ENCODE measurements around the gene PROP1.
"Not testable (repeated sequence)": the region's sequence is repeated elsewhere in the genome, so short reads cannot be mapped to it uniquely, and the experiment has no call there.

DNA sequence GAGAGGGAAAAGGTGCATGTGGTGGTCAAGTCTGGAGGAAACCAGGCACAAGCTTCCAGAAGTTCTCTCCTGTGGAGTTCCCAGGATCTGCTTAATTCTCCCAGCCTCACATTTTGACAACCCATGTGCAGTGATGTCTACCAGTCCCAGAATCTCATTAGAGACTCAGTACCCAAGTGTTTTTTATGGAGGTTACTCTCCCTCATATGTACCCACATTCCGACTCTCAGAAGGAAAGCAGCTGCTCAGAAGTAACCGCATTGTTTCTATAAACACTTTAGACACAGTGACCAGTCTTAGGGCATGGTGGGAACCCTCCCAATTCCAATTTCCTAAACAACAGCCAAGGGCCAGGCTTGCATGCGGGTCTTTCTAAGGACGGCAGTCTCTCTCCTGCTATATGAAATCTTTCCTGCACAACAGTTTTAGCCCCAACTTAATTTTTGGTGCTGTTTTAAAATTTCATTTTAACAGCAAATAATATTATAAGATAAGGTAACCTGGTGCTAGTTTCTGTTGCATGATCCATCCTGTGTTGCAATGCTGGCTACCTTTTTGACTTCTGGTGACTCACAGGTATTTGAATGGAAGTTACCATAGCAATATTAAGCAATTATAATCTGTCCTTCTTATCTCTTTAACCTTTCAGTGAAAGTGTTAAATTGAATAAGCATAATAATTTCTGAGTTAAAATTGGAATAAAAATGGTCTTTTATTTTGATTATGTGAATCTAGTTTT, 15.9 kb upstream of the PROP1 start:
- TF ChIP-seq, protein P1, sequence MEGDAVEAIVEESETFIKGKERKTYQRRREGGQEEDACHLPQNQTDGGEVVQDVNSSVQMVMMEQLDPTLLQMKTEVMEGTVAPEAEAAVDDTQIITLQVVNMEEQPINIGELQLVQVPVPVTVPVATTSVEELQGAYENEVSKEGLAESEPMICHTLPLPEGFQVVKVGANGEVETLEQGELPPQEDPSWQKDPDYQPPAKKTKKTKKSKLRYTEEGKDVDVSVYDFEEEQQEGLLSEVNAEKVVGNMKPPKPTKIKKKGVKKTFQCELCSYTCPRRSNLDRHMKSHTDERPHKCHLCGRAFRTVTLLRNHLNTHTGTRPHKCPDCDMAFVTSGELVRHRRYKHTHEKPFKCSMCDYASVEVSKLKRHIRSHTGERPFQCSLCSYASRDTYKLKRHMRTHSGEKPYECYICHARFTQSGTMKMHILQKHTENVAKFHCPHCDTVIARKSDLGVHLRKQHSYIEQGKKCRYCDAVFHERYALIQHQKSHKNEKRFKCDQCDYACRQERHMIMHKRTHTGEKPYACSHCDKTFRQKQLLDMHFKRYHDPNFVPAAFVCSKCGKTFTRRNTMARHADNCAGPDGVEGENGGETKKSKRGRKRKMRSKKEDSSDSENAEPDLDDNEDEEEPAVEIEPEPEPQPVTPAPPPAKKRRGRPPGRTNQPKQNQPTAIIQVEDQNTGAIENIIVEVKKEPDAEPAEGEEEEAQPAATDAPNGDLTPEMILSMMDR (IDR thresholded peaks at IDR 0.05; ENCODE audit: insufficient read depth, low read length, poor library complexity, severe bottlenecking), result not testable (repeated sequence)
- not testable (repeated sequence) for TF ChIP-seq EZH2phosphoT487 (conservative IDR thresholded peaks at IDR 0.05; ENCODE audit: low read length)

Measured in SU-DHL-6 (cell line).